Tibial nerve (tissue), 4 donors: Measurements from ENCODE around the gene FAM131B. TPM values are rescaled to one million over a fixed set of nuclear protein-coding genes. Genes with fewer than 3 reads are reported as not detected.

Source experiments
- DNase-seq, 2 donors: peaks; one replicate each; pipeline ENCODE4 v3.0.0-alpha.2; 2019; ENCODE audit warnings: low spot score in 2 of 2
- H3K27ac ChIP-seq, 4 donors: fragments of 200-600 bp; sonication (generic) in 3 of 4; one replicate each; pipeline ENCODE4 v1.5.1; 2017 to 2019; ENCODE audit warnings: mild to moderate bottlenecking in 1 of 4
- H3K27me3 ChIP-seq, 2 donors: fragments of 200-600 bp; sonication (generic) in 1 of 2; one replicate each; pipeline versions ENCODE4 v1.5.1 to v1.6.0; 2017 to 2019
- H3K36me3 ChIP-seq, 3 donors: fragments of 200-600 bp; sonication (generic); one replicate each; pipeline ENCODE4 v1.5.1; 2018 to 2019
- H3K4me1 ChIP-seq, 4 donors: fragments of 200-600 bp; sonication (generic) in 3 of 4; one replicate each; pipeline ENCODE4 v1.5.1; 2017 to 2019
- H3K4me3 ChIP-seq, 4 donors: fragments of 200-600 bp; sonication (generic) in 3 of 4; one replicate each; pipeline ENCODE4 v1.5.1; 2017 to 2019; ENCODE audit warnings: mild to moderate bottlenecking in 1 of 4, moderate library complexity in 1 of 4
- H3K9me3 ChIP-seq, 4 donors: fragments of 200-600 bp; sonication (generic) in 3 of 4; one replicate each; pipeline ENCODE4 v1.5.1; 2017 to 2019
- EP300 ChIP-seq, 2 donors: sonication (generic); formaldehyde crosslinking; IDR thresholded peaks; one replicate each; pipeline ENCODE4 v1.6.1; 2017; ENCODE audit warnings: antibody characterized with exemption in 2 of 2, mild to moderate bottlenecking in 1 of 2
- POLR2A ChIP-seq, 2 donors: fragments of 450-650 bp; IDR thresholded peaks; one replicate each; pipeline ENCODE4 v1.6.1; 2017; ENCODE audit warnings: antibody characterized with exemption in 2 of 2, mild to moderate bottlenecking in 2 of 2, moderate library complexity in 2 of 2
- WGBS, 2 donors: methylation state at CpG; one replicate each; pipeline ENCODE4 v1.1.5; 2018; 5-methylcytosine and 5-hydroxymethylcytosine counted together
- small RNA-seq: library from RNA; depleted of rRNA; stranded (forward); fragments of <200 nt; gene quantifications from one replicate; pipeline ENCODE3, GENCODE V24; 2016
- total RNA-seq, 4 donors: library from RNA; depleted of rRNA; stranded (reverse); fragments of >200 nt; gene quantifications; one replicate each; pipeline ENCODE4 v1.1.0, GENCODE V29; 2016
- TF ChIP-seq, protein P1 (sequence below), 5 experiments: fragments of 200-600 bp in 3 of 5; fragments of 450-650 bp in 2 of 5; sonication (generic) in 3 of 5; IDR thresholded peaks; one replicate each; pipeline ENCODE4 v1.5.1; 2016 to 2019; ENCODE audit warnings: antibody characterized with exemption in 5 of 5, mild to moderate bottlenecking in 3 of 5, moderate library complexity in 2 of 5

The FAM131B gene
- total RNA-seq, 4 donors from 2014 or later, result 1.2 to 9.0 (median 1.5) TPM

DNA sequence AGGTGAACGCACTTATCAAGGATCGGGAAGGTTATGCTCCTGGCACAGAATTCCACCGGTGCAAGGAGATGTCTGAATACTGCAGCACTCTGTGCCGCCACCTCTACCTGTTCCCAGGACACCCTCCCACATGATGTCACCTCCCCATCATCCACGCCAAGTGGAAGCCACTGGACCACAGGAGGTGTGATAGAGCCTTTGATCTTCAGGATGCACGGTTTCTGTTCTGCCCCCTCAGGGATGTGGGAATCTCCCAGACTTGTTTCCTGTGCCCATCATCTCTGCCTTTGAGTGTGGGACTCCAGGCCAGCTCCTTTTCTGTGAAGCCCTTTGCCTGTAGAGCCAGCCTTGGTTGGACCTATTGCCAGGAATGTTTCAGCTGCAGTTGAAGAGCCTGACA is 57.6 kb downstream of the FAM131B start:
- peaks cover 0 to 93% (median 32%) of the 10 kb centered on the region in 3 donors for H3K36me3 ChIP-seq
- WGBS, 2 donors, result 78 to 86% methylated on average over 6 of the region's 6 CpGs

DNA sequence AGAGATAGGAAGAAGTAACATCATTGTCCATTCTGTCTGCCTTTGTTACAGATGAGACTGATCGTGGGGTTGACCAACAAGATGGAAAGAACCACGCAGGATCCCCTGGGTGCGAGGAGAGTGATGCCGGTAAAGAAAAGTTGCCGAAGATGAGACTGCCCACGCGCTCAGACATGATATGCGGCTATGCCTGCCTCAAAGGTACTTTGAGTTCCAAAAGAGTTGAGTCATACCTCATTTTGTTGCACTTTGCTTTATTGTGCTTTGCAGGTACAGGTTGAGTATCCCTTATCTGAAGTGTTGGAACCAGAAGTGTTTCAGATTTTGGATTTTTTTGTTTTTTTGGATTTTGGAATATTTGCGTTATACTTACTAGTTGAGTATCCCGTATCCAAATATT is 58.8 kb downstream of the FAM131B start:
- Histone ChIP-seq H3K36me3 (peaks cover 0 to 95% (median 32%) of the 10 kb centered on the region in 3 donors), H3K27ac (no peak overlapping the region), H3K4me3 (no peak overlapping the region), H3K4me1 (peaks cover 0 to 8% (median 0%) of the 10 kb centered on the region in 4 donors), H3K27me3 (no peaks in the 10 kb centered on the region), H3K9me3 (no peaks in the 10 kb centered on the region)
- no peak for DNase-seq
- TF ChIP-seq POLR2A (IDR thresholded peaks at IDR 0.05), result no peak
- TF ChIP-seq, protein P1, sequence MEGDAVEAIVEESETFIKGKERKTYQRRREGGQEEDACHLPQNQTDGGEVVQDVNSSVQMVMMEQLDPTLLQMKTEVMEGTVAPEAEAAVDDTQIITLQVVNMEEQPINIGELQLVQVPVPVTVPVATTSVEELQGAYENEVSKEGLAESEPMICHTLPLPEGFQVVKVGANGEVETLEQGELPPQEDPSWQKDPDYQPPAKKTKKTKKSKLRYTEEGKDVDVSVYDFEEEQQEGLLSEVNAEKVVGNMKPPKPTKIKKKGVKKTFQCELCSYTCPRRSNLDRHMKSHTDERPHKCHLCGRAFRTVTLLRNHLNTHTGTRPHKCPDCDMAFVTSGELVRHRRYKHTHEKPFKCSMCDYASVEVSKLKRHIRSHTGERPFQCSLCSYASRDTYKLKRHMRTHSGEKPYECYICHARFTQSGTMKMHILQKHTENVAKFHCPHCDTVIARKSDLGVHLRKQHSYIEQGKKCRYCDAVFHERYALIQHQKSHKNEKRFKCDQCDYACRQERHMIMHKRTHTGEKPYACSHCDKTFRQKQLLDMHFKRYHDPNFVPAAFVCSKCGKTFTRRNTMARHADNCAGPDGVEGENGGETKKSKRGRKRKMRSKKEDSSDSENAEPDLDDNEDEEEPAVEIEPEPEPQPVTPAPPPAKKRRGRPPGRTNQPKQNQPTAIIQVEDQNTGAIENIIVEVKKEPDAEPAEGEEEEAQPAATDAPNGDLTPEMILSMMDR (IDR thresholded peaks at IDR 0.05), result no peak
- TF ChIP-seq EP300 (IDR thresholded peaks at IDR 0.05), result no peak
- 93 to 95% methylated on average over 10 of the region's 10 CpGs for WGBS, 2 donors

More for the DNA sequence above, 57.6 kb downstream of the FAM131B start:
- H3K4me1 ChIP-seq, result no peaks in the 10 kb centered on the region
- no peak for DNase-seq
- TF ChIP-seq, protein P1 (IDR thresholded peaks at IDR 0.05), result no peak
- TF ChIP-seq EP300 (IDR thresholded peaks at IDR 0.05), result no peak
- TF ChIP-seq POLR2A (IDR thresholded peaks at IDR 0.05), result no peak
- no peaks in the 10 kb centered on the region for H3K9me3 ChIP-seq
- no peak overlapping the region for H3K4me3 ChIP-seq
- no peaks in the 10 kb centered on the region for H3K27me3 ChIP-seq
- H3K27ac ChIP-seq, result no peak overlapping the region

Small RNAs within 50 kb of the gene (small RNA-seq; reads per million reads assigned to genes)
- gene MIR6892, result not detected

Other genes starting within 250 kb of the FAM131B start
- not detected for gene PIP, start 230.6 kb downstream of the FAM131B start, total RNA-seq
- not detected for gene TAS2R39, start 179.3 kb downstream of the FAM131B start, total RNA-seq
- not detected for gene TAS2R40, start 140.7 kb downstream of the FAM131B start, total RNA-seq
- 100 to 1,000 TPM; 149 to 202 (median 161) TPM for gene GSTK1, start 99.3 kb downstream of the FAM131B start, total RNA-seq
- gene TMEM139, start 77.8 kb downstream of the FAM131B start, total RNA-seq, result 10 to 100 TPM in 1 of 4 donors, 1 to 10 TPM in 3; 2.1 to 12.0 (median 6.4) TPM
- gene CASP2, start 74.4 kb downstream of the FAM131B start, total RNA-seq, result 10 to 100 TPM; 18.4 to 25.2 (median 21.3) TPM
- not detected for gene CLCN1, start 46.6 kb downstream of the FAM131B start, total RNA-seq
- 10 to 100 TPM; 57.5 to 96.9 (median 72.7) TPM for gene ZYX, start 18.6 kb upstream of the FAM131B start, total RNA-seq
- gene EPHA1, start 46.1 kb upstream of the FAM131B start, total RNA-seq, result 1 to 10 TPM in 1 of 4 donors, under 1 TPM in 1, not detected in 2; 0.87 to 3.6 TPM
- not detected for gene TAS2R60, start 80.7 kb upstream of the FAM131B start, total RNA-seq
- gene TAS2R41, start 115.2 kb upstream of the FAM131B start, total RNA-seq, result not detected
- 1 to 10 TPM in 1 of 4 donors, under 1 TPM in 1, not detected in 2; 0.44 to 1.5 TPM for gene CTAGE15, start 209.1 kb upstream of the FAM131B start, total RNA-seq